B cell (primary cell): ENCODE measurements around the gene CDHR5. TPM values are rescaled to one million over a fixed set of nuclear protein-coding genes. Genes with fewer than 3 reads are reported as not detected.

ENCODE experiments used
- ATAC-seq: fragments of 200-7000 bp; cut with Tn5 transposase; one replicate; pipeline ENCODE4 v1.10.0; 2021; ENCODE audit warnings: low read depth, mild to moderate bottlenecking, moderate number of reproducible peaks, moderate library complexity
- CTCF ChIA-PET: fragments of 350-600 bp; sonication (Branson Sonifier 250); formaldehyde crosslinking; loops from one replicate; lab custom pipeline; 2021; ENCODE audit warnings: antibody characterized with exemption, inconsistent platforms; lab: Charles Lee
- POLR2A ChIA-PET: fragments of 350-600 bp; sonication (Branson Sonifier 250); formaldehyde crosslinking; loops from one replicate; lab custom pipeline; 2021; ENCODE audit warnings: antibody characterized with exemption; lab: Charles Lee
- DNase-seq: peaks from one replicate; pipeline ENCODE4 v3.0.0; 2013
- H2AFZ ChIP-seq: 2 replicates; pipeline ENCODE4 v1.6.1; 2012; ENCODE audit warnings: mild to moderate bottlenecking, low read depth, low read length; ENCODE audit not compliant: insufficient read depth, poor library complexity, severe bottlenecking
- H3K27ac ChIP-seq, 2 donors: 1 replicate in 1 of 2; 2 replicates in 1 of 2; pipeline ENCODE4 v1.5.1; 2012 to 2013; ENCODE audit warnings: low read length in 2 of 2, mild to moderate bottlenecking in 2 of 2, moderate library complexity in 1 of 2
- H3K27me3 ChIP-seq, 4 experiments: fragments of 200-600 bp in 1 of 4; sonication (generic) in 1 of 4; replicated peaks in 1 of 4; 1 replicate in 2 of 4; 2 replicates in 2 of 4; pipeline versions ENCODE4 v1.6.1 to v1.7.0; 2013 to 2016; ENCODE audit warnings: low read length in 3 of 4, mild to moderate bottlenecking in 2 of 4, mixed read lengths in 1 of 4, moderate library complexity in 1 of 4; ENCODE audit not compliant: insufficient read depth in 4 of 4, control insufficient read depth in 3 of 4; ENCODE audit errors: control extremely low read depth in 1 of 4
- H3K36me3 ChIP-seq, 2 experiments: replicated peaks in 1 of 2; 1 replicate in 1 of 2; 2 replicates in 1 of 2; pipeline versions ENCODE4 v1.6.1 to v1.7.1; 2013; ENCODE audit warnings: low read length in 1 of 2; ENCODE audit not compliant: insufficient read depth in 2 of 2, control insufficient read depth in 1 of 2; ENCODE audit errors: control extremely low read depth in 1 of 2, extremely low read depth in 1 of 2
- H3K4me1 ChIP-seq, 2 donors: fragments of 200-600 bp in 1 of 2; sonication (generic) in 1 of 2; 1 replicate in 1 of 2; 2 replicates in 1 of 2; pipeline versions ENCODE4 v1.5.1 to v1.6.1; 2013 to 2017; ENCODE audit warnings: low read length in 2 of 2; ENCODE audit not compliant: control insufficient read depth in 2 of 2, insufficient read depth in 2 of 2
- H3K4me2 ChIP-seq: replicated peaks from 2 replicates; pipeline ENCODE3; 2012; ENCODE audit warnings: mild to moderate bottlenecking, low read depth, low read length; ENCODE audit not compliant: poor library complexity, severe bottlenecking
- H3K4me3 ChIP-seq, 5 experiments: fragments of 200-600 bp in 1 of 5; sonication (generic) in 1 of 5; 1 replicate in 3 of 5; 2 replicates in 2 of 5; pipeline versions ENCODE4 v1.5.1 to v1.7.0; 2011 to 2016; ENCODE audit warnings: low read length in 4 of 5, mild to moderate bottlenecking in 4 of 5, low read depth in 2 of 5, control low read depth in 1 of 5, moderate library complexity in 1 of 5; ENCODE audit not compliant: insufficient read depth in 1 of 5; ENCODE audit errors: control extremely low read depth in 1 of 5, extremely low read depth in 1 of 5
- H3K79me2 ChIP-seq: fragments of 200-600 bp; sonication (generic); one replicate; pipeline ENCODE4 v1.6.0; 2016; ENCODE audit warnings: low read length; ENCODE audit not compliant: control insufficient read depth, insufficient read depth
- H3K9ac ChIP-seq: fragments of 200-600 bp; sonication (generic); 2 replicates; pipeline ENCODE4 v1.6.1; 2017; ENCODE audit warnings: mild to moderate bottlenecking, low read length, moderate library complexity
- H3K9me3 ChIP-seq, 3 donors: one replicate each; pipeline versions ENCODE4 v1.6.1 to v1.7.1; 2013; ENCODE audit warnings: low read length in 2 of 3; ENCODE audit not compliant: control insufficient read depth in 2 of 3, insufficient read depth in 1 of 3; ENCODE audit errors: control extremely low read depth in 1 of 3
- H4K20me1 ChIP-seq: 2 replicates; pipeline ENCODE4 v1.6.0; 2012; ENCODE audit warnings: mild to moderate bottlenecking, low read length; ENCODE audit not compliant: insufficient read depth, control insufficient read depth, poor library complexity, severe bottlenecking
- H3K27ac Mint-ChIP-seq: one replicate; pipeline ENCODE4 v1.8.0; 2021; ENCODE audit warnings: mixed read lengths
- H3K27me3 Mint-ChIP-seq: one replicate; pipeline ENCODE4 v1.8.0; 2021; ENCODE audit warnings: mixed read lengths
- H3K4me1 Mint-ChIP-seq: one replicate; pipeline ENCODE4 v1.8.0; 2021; ENCODE audit warnings: mixed read lengths
- H3K4me3 Mint-ChIP-seq: one replicate; pipeline ENCODE4 v1.8.0; 2021; ENCODE audit warnings: mixed read lengths
- H3K9me3 Mint-ChIP-seq: one replicate; pipeline ENCODE4 v1.8.0; 2022; ENCODE audit warnings: mixed read lengths; ENCODE audit not compliant: insufficient read depth
- EZH2 ChIP-seq: IDR thresholded peaks from 2 replicates; pipeline ENCODE4 v1.6.1; 2012; ENCODE audit warnings: borderline replicate concordance, low read depth, mild to moderate bottlenecking, moderate library complexity, low read length; ENCODE audit not compliant: insufficient read depth, poor library complexity, severe bottlenecking
- WGBS: methylation state at CpG from one replicate; pipeline ENCODE4 v1.1.5; 2013; ENCODE audit warnings: missing lambda C conversion rate; ENCODE audit not compliant: insufficient coverage; 5-methylcytosine and 5-hydroxymethylcytosine counted together
- intact Hi-C: fragments of 100-400 bp; cut with micrococcal nuclease; formaldehyde crosslinking; loops from one replicate; pipeline ENCODE4 v1.10.0; 2022
- polyA plus RNA-seq: library from polyadenylated mRNA; depleted of rRNA; stranded (reverse); fragments of >200 nt; gene quantifications from 2 replicates; pipeline ENCODE4 v1.2.3, GENCODE V29; 2012
- total RNA-seq, 2 donors: library from RNA; stranded (reverse); fragments of 120-200 nt in 1 of 2; gene quantifications; 1 replicate in 1 of 2; 2 replicates in 1 of 2; pipeline versions ENCODE4 v1.2.3 to v1.2.4, GENCODE V29; 2013 to 2022
- TF ChIP-seq, protein P1 (sequence below): fragments of 200-600 bp; IDR thresholded peaks from one replicate; pipeline ENCODE4 v1.8.0; 2022; ENCODE audit warnings: antibody characterized with exemption, mild to moderate bottlenecking

CDHR5 gene
- total and polyA plus RNA-seq, 2 donors (not counting 1 experiment from before 2014, with no cell fraction given) = 0.09 TPM; not detected in 1

DNA sequence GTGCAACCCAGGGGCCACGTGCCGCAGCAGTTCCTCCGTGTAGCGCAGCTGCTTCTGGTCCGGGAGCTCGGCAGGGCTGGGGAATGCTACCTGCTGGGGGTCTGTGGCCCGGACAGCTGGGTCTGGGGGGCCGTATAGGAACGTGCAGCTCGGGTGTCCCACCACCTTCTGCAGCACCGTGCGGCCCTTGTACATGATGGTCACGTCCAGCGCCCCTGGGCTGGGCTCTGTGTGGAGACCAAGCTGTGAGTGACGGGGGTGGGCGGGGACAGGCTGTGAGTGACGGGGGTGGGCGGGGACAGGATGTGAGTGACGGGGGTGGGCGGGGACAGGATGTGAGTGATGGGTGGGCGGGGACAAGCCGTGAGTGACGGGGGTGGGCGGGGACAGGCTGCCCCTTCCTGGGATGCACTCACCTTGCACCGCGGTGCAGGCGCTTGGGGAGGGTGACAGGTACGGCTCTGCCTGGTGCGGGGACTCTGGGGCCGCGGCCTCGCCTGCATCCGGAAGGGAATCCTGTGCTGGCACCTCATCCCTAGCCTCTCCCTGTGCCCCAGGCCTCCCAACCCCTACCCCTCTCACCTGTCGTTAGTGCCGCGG, 11.3 kb downstream of the CDHR5 start:
- Mint-ChIP-seq H3K27me3 (no peaks in the 10 kb centered on the region), H3K27ac (no peak overlapping the region), H3K4me1 (peaks cover 17% of the 10 kb centered on the region), H3K9me3 (no peaks in the 10 kb centered on the region), H3K4me3 (no peak overlapping the region)
- ATAC-seq (no peak), DNase-seq (peak; percentile 71)
- CTCF ChIA-PET = interaction anchor here (1.4 to 1.7 kb wide), 2 partner anchors 59 to 96 kb away, joined by 3 to 5 read pairs; no protein-coding TSS in a partner anchor
- WGBS = 92% methylated on average over 17 of the region's 36 CpGs
- no peaks in the 10 kb centered on the region for H3K27me3 ChIP-seq
- no peak overlapping the region for H2AFZ ChIP-seq
- H3K9ac ChIP-seq = no peak overlapping the region
- TF ChIP-seq, protein P1, sequence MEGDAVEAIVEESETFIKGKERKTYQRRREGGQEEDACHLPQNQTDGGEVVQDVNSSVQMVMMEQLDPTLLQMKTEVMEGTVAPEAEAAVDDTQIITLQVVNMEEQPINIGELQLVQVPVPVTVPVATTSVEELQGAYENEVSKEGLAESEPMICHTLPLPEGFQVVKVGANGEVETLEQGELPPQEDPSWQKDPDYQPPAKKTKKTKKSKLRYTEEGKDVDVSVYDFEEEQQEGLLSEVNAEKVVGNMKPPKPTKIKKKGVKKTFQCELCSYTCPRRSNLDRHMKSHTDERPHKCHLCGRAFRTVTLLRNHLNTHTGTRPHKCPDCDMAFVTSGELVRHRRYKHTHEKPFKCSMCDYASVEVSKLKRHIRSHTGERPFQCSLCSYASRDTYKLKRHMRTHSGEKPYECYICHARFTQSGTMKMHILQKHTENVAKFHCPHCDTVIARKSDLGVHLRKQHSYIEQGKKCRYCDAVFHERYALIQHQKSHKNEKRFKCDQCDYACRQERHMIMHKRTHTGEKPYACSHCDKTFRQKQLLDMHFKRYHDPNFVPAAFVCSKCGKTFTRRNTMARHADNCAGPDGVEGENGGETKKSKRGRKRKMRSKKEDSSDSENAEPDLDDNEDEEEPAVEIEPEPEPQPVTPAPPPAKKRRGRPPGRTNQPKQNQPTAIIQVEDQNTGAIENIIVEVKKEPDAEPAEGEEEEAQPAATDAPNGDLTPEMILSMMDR = no peak
- no peak for TF ChIP-seq EZH2
- H3K27ac ChIP-seq = peak overlapping the region in 1 of 2 donors; percentile 59
- intact Hi-C loops = loop anchor here (10.0 kb wide), 1 partner anchor 111 kb away; no protein-coding TSS in a partner anchor
- peaks cover 18 to 35% of the 10 kb centered on the region in 2 donors for H3K4me1 ChIP-seq
- peaks cover 0 to 51% of the 10 kb centered on the region in 2 experiments for H3K36me3 ChIP-seq
- peaks cover 6% of the 10 kb centered on the region for H3K79me2 ChIP-seq
- peaks cover 66% of the 10 kb centered on the region for H4K20me1 ChIP-seq
- H3K4me3 ChIP-seq = no peak overlapping the region
- POLR2A ChIA-PET = interaction anchor here (0.6 to 2.0 kb wide), 2 partner anchors 37 to 219 kb away, joined by 4 to 8 read pairs; partner anchors contain the start of genes CD151 and PHRF1
- H3K4me2 ChIP-seq = peak overlapping the region; percentile 90
- H3K9me3 ChIP-seq = no peaks in the 10 kb centered on the region

DNA sequence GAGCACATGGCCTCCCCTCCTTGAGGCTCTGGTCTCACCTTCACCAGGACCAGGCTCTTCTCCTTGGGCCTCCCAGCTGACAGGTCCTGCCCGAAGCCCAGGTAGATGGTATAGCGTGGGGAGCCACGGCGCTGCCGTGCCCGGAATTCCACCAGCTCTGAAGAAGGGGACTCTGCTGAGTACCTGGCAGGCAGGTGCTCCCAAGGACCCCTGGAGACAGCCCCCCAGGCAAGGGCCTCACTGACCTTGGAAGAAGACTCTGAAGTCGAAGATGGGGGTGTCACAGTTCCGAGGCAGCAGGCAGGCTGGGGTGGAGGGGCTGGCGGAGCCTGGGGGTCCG, 11.8 kb downstream of the CDHR5 start:
- H3K4me1 Mint-ChIP-seq = peaks cover 17% of the 10 kb centered on the region
- no peak for DNase-seq
- H3K27ac Mint-ChIP-seq = no peak overlapping the region
- H3K4me1 ChIP-seq = peaks cover 18 to 35% of the 10 kb centered on the region in 2 donors
- peaks cover 71% of the 10 kb centered on the region for H4K20me1 ChIP-seq
- over 99% methylated on average over 10 of the region's 10 CpGs for WGBS
- peaks cover 0 to 57% of the 10 kb centered on the region in 2 experiments for H3K36me3 ChIP-seq
- H3K9me3 ChIP-seq = no peaks in the 10 kb centered on the region
- no peak overlapping the region for H3K4me3 Mint-ChIP-seq
- H3K4me2 ChIP-seq = no peak overlapping the region
- no peaks in the 10 kb centered on the region for H3K27me3 Mint-ChIP-seq
- no peak for TF ChIP-seq EZH2
- TF ChIP-seq, protein P1 = no peak
- ATAC-seq = no peak
- no peak overlapping the region for H2AFZ ChIP-seq
- intact Hi-C loops = loop anchor here (10.0 kb wide), 1 partner anchor 112 kb away; no protein-coding TSS in a partner anchor
- peak overlapping the region in 1 of 2 donors; percentile 59 for H3K27ac ChIP-seq
- H3K79me2 ChIP-seq = peaks cover 6% of the 10 kb centered on the region
- CTCF ChIA-PET = interaction anchor here (1.4 to 1.7 kb wide), 2 partner anchors 58 to 95 kb away, joined by 3 to 5 read pairs; no protein-coding TSS in a partner anchor
- no peaks in the 10 kb centered on the region for H3K27me3 ChIP-seq
- H3K9me3 Mint-ChIP-seq = no peaks in the 10 kb centered on the region
- no peak overlapping the region for H3K4me3 ChIP-seq
- POLR2A ChIA-PET = interaction anchor here (0.6 to 2.0 kb wide), 2 partner anchors 37 to 220 kb away, joined by 4 to 8 read pairs; partner anchors contain the start of genes CD151 and PHRF1
- no peak overlapping the region for H3K9ac ChIP-seq
